Measurements from ENCODE around the gene APPBP2. TPM values are rescaled to one million over a fixed set of nuclear protein-coding genes. Genes with fewer than 3 reads are reported as not detected.

APPBP2 gene
- total RNA-seq, 2 donors from 2014 or later = 13.3 to 13.9 TPM

- Histone ChIP-seq H3K36me3 (no peaks in the 10 kb centered on the region), H3K4me3 (no peak overlapping the region), H3K4me1 (no peaks in the 10 kb centered on the region), H3K27me3 (no peaks in the 10 kb centered on the region), H3K9me3 (no peaks in the 10 kb centered on the region), H3K27ac (no peak overlapping the region)
- no peak for TF ChIP-seq CTCF (IDR thresholded peaks at IDR 0.05)
- DNase-seq (ENCODE audit: low spot score) = no peak
Measured at GRCh38 chr17:60412701-60413100, 113.3 kb downstream of the APPBP2 start.

DNA sequence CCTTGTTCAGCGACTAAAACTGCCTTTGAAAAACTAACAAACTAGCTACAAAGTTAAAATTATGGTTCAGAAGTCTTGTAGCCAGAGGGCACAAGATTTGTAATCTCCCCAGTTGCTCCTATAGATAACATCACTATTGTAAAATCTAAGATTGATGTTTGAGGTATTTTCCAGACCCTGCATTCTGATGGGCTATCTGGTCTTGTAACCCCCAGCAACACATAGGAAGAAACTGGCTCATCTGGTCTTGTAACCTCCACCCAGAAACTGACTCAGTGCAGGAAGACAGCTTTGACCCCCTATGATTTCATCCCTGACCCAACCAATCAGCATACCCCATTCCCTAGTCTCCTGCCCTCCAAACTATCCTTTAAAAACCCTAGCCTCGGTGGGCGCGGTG, 116.0 kb downstream of the APPBP2 start:
- no peak for DNase-seq (ENCODE audit: low spot score)
- Histone ChIP-seq H3K4me3 (no peak overlapping the region), H3K4me1 (no peaks in the 10 kb centered on the region), H3K36me3 (no peaks in the 10 kb centered on the region), H3K27me3 (no peaks in the 10 kb centered on the region), H3K27ac (no peak overlapping the region), H3K9me3 (no peaks in the 10 kb centered on the region)
- TF ChIP-seq CTCF (IDR thresholded peaks at IDR 0.05) = no peak

DNA sequence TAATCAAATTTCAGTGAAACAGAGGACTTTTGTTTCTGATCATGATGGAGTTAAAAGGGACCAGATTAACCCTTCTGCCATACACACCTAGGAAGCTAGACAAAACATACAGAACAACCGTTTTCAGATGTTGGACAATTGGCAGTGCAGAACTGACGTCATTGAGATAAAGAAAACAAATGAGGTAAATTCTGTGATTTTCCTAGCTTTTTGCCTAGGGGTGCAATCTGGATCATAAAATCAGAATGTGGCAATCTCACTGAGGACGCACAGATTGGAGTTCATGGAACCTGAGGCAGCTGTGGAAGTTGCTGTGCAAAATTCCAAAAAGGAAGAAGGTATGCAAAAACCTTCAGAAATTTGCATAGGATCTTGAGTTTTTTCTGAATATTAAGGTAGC, 119.2 kb downstream of the APPBP2 start:
- DNase-seq (ENCODE audit: low spot score) = no peak
- no peak overlapping the region for H3K4me3 ChIP-seq
- no peak for TF ChIP-seq CTCF (IDR thresholded peaks at IDR 0.05)
- H3K9me3 ChIP-seq = no peaks in the 10 kb centered on the region
- no peaks in the 10 kb centered on the region for H3K27me3 ChIP-seq
- H3K27ac ChIP-seq = no peak overlapping the region
- no peaks in the 10 kb centered on the region for H3K4me1 ChIP-seq
- H3K36me3 ChIP-seq = no peaks in the 10 kb centered on the region

DNA sequence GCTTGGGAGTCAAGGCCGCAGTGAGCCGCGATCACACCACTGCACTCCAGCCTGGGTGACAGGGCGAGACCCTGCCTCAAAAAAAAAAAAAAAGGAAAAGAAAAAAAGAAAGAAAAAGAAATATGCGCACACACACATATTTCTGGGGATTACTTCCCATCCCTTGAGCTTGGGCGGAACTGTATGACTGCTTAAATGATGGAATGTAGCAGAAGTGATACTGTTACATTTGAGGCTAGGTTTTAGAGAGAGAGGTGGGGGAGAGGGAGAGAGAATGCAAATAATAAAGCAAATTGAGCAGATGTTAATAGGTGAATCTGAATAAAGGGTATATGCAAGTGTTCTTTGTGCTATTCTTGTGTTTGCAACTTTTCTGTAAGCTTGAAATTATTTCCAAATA, 122.1 kb downstream of the APPBP2 start:
- TF ChIP-seq CTCF (IDR thresholded peaks at IDR 0.05) = no peak
- Histone ChIP-seq H3K36me3 (no peaks in the 10 kb centered on the region), H3K4me1 (no peaks in the 10 kb centered on the region), H3K27me3 (no peaks in the 10 kb centered on the region), H3K9me3 (no peaks in the 10 kb centered on the region), H3K4me3 (no peak overlapping the region), H3K27ac (no peak overlapping the region)
- no peak for DNase-seq (ENCODE audit: low spot score)

GRCh38 chr17:60403523-60403810, 122.6 kb downstream of the APPBP2 start:
- Histone ChIP-seq H3K27me3 (no peaks in the 10 kb centered on the region), H3K9me3 (no peaks in the 10 kb centered on the region), H3K4me1 (no peaks in the 10 kb centered on the region), H3K36me3 (no peaks in the 10 kb centered on the region), H3K27ac (no peak overlapping the region), H3K4me3 (no peak overlapping the region)
- no peak for TF ChIP-seq CTCF (IDR thresholded peaks at IDR 0.05)
- no peak for DNase-seq (ENCODE audit: low spot score)

DNA sequence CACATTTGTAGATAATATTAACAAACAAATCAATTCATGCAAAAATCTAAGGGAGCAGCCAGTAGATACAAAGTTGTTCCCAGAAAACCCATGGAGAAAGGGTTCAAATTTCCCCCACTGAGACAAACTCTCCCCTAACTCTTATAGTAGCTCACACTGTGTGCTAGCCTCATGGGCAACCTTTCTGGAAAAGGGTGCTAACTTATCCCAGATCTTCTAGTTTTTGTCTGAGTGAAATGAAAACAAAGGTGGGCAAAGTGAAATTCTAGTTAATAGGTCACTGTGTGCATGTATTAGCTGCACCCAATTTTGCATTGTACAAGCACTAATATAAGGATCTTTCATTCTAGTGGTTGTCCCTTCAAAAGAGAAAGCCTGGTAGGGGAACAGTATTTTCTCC, 124.2 kb downstream of the APPBP2 start:
- no peaks in the 10 kb centered on the region for H3K4me1 ChIP-seq
- no peaks in the 10 kb centered on the region for H3K9me3 ChIP-seq
- no peak overlapping the region for H3K4me3 ChIP-seq
- H3K27ac ChIP-seq = no peak overlapping the region
- no peaks in the 10 kb centered on the region for H3K27me3 ChIP-seq
- TF ChIP-seq CTCF (IDR thresholded peaks at IDR 0.05) = no peak
- DNase-seq (ENCODE audit: low spot score) = no peak
- no peaks in the 10 kb centered on the region for H3K36me3 ChIP-seq
